Stimulated activated CD4-positive, alpha-beta T cell treated with anti-CD3 and anti-CD28 coated beads, Interleukin-4, amount 100 ng/mL, for 1 hour (primary cell): ENCODE data around the gene ARF1.
A peak's percentile ranks its signal among the peaks of the same experiment; 100 is the strongest.

Experiments used
- DNase-seq: peaks from one replicate; pipeline ENCODE4 v3.0.0-alpha.2; 2020

Gene ARF1

GRCh38 chr1:228071839-228072657 lies 10.5 kb upstream of the ARF1 start:
- DNase-seq = no peak

- DNase-seq = no peak
Measured at GRCh38 chr1:228072658-228073043, 9.9 kb upstream of the ARF1 start.

GRCh38 chr1:228073061-228073856 lies 9.2 kb upstream of the ARF1 start:
- no peak for DNase-seq

GRCh38 chr1:228073857-228074545 lies 8.5 kb upstream of the ARF1 start:
- no peak for DNase-seq

GRCh38 chr1:228074954-228075730 lies 7.4 kb upstream of the ARF1 start:
- no peak for DNase-seq

- DNase-seq = no peak
Measured at GRCh38 chr1:228075801-228076271, 6.7 kb upstream of the ARF1 start.

GRCh38 chr1:228076796-228077430 lies 5.6 kb upstream of the ARF1 start:
- DNase-seq = no peak

GRCh38 chr1:228077565-228078330 lies 4.8 kb upstream of the ARF1 start:
- DNase-seq = peak; percentile 0

GRCh38 chr1:228079013-228079412 lies 3.5 kb upstream of the ARF1 start:
- peak; percentile 1 for DNase-seq

GRCh38 chr1:228079601-228080263 lies 2.8 kb upstream of the ARF1 start:
- DNase-seq = peak; percentile 3

- DNase-seq = no peak
Measured at GRCh38 chr1:228081144-228081543, 1.4 kb upstream of the ARF1 start.

GRCh38 chr1:228081578-228082213 lies 812 bp upstream of the ARF1 start:
- DNase-seq = no peak

GRCh38 chr1:228082918-228083870 lies 686 bp downstream of the ARF1 start:
- peak; percentile 39 for DNase-seq

GRCh38 chr1:228083871-228084278 lies 1.4 kb downstream of the ARF1 start:
- DNase-seq = no peak

GRCh38 chr1:228084325-228084724 lies 1.8 kb downstream of the ARF1 start:
- no peak for DNase-seq

- DNase-seq = no peak
Measured at GRCh38 chr1:228084797-228085196, 2.3 kb downstream of the ARF1 start.

- DNase-seq = no peak
Measured at GRCh38 chr1:228085287-228085951, 2.9 kb downstream of the ARF1 start.

- no peak for DNase-seq
Measured at GRCh38 chr1:228087771-228088251, 5.3 kb downstream of the ARF1 start.
